Nephron progenitor cell (in vitro differentiated cells): ENCODE data around the gene COMMD1.
A peak's percentile ranks its signal among the peaks of the same experiment; 100 is the strongest.

ENCODE experiments used
- DNase-seq: peaks from one replicate; pipeline ENCODE4 v3.0.0; 2021
- H3K27ac Mint-ChIP-seq: 2 replicates; pipeline ENCODE4 v1.8.0; 2021; ENCODE audit warnings: mild to moderate bottlenecking, moderate library complexity, mixed read lengths
- H3K27me3 Mint-ChIP-seq: 2 replicates; pipeline ENCODE4 v1.8.0; 2021; ENCODE audit warnings: mild to moderate bottlenecking, low read depth, mixed read lengths; ENCODE audit not compliant: poor library complexity
- H3K36me3 Mint-ChIP-seq: 2 replicates; pipeline ENCODE4 v1.8.0; 2021; ENCODE audit warnings: low read depth, mixed read lengths
- H3K4me1 Mint-ChIP-seq: 2 replicates; pipeline ENCODE4 v1.8.0; 2021; ENCODE audit warnings: mixed read lengths
- H3K4me3 Mint-ChIP-seq: 2 replicates; pipeline ENCODE4 v1.8.0; 2021; ENCODE audit warnings: mild to moderate bottlenecking, moderate library complexity, mixed read lengths
- H3K9me3 Mint-ChIP-seq: 2 replicates; pipeline ENCODE4 v1.8.0; 2021; ENCODE audit warnings: mild to moderate bottlenecking, moderate library complexity, mixed read lengths
- CTCF ChIP-seq: fragments of 200-600 bp; sonication (generic); IDR thresholded peaks from 2 replicates; pipeline ENCODE4 v1.5.0; 2021; ENCODE audit warnings: antibody characterized with exemption

COMMD1 gene

GRCh38 chr2:61969376-61969775 lies 63.9 kb downstream of the COMMD1 start:
- TF ChIP-seq CTCF = no peak
- H3K9me3 Mint-ChIP-seq = no peaks in the 10 kb centered on the region
- H3K4me3 Mint-ChIP-seq = no peak overlapping the region
- H3K4me1 Mint-ChIP-seq = peaks cover 8% of the 10 kb centered on the region
- H3K27ac Mint-ChIP-seq = no peak overlapping the region
- H3K27me3 Mint-ChIP-seq = peaks cover 3% of the 10 kb centered on the region
- H3K36me3 Mint-ChIP-seq = no peaks in the 10 kb centered on the region
- DNase-seq = no peak

DNA sequence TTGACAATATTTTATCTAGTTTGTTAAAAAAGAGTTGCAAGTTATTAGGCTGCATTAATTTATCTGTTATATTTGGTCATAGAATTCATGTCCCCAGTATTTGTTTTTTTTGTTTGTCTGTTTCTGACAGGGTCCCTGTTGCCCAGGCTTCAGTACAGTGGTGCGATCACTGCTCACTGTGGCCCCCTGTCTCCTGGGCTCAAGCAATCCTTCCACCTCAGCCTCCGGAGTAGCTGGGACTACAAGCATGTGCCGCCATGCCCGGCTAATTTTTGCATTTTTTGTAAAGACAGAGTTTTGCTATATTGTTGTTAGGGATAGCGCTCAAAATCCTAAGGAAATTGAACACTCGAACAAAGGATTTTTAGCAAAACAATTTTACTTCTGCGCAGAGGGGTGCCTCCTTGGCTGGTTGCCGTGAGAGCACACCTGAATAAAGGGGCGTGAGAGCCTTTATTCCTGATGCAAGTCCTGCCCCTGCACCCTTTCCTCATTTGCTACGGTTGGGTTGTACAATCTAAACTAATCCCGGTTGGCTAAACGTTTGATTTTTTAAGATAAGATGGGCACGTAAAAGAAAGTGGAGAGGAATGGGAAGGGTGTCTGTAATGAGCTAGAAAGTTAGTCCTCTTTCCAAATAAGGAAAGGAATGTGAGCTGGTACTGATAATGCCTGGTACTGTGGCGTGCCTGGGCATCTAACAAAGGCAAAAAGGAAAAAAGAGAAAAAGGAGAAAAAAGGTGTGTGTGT lies 65.5 kb downstream of the COMMD1 start:
- H3K27ac Mint-ChIP-seq = peak overlapping the region; percentile 18
- H3K36me3 Mint-ChIP-seq = no peaks in the 10 kb centered on the region
- peak overlapping the region; percentile 53 for H3K4me3 Mint-ChIP-seq
- peaks cover 8% of the 10 kb centered on the region for H3K4me1 Mint-ChIP-seq
- H3K27me3 Mint-ChIP-seq = peaks cover 3% of the 10 kb centered on the region
- no peaks in the 10 kb centered on the region for H3K9me3 Mint-ChIP-seq
- no peak for DNase-seq
- no peak for TF ChIP-seq CTCF

DNA sequence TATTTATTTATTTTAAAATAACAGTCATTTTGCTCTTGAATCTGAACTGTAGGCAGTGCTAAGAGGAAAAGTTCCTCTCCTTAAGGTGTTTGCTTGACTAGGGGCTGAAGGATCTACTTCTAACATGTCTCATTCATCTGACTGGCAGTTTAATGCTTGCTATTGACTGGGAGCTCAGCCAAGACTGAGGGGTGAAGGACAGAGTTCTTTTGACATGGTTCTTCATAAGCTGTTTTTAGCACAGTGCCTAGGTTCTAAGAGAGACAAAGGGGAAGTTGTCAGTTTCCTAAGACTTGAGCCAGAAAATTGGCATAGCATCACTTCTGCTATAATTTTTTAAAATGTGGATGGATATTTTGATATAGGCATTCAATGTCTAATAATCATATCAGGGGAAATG lies 73.0 kb downstream of the COMMD1 start:
- no peaks in the 10 kb centered on the region for H3K4me1 Mint-ChIP-seq
- H3K36me3 Mint-ChIP-seq = peaks cover 24% of the 10 kb centered on the region
- no peak for TF ChIP-seq CTCF
- H3K9me3 Mint-ChIP-seq = peaks cover 28% of the 10 kb centered on the region
- no peak for DNase-seq
- H3K27me3 Mint-ChIP-seq = no peaks in the 10 kb centered on the region
- H3K4me3 Mint-ChIP-seq = no peak overlapping the region
- H3K27ac Mint-ChIP-seq = no peak overlapping the region

- H3K27ac Mint-ChIP-seq = no peak overlapping the region
- no peak overlapping the region for H3K4me3 Mint-ChIP-seq
These were observed 75.3 kb downstream of the COMMD1 start for GRCh38 chr2:61980758-61981157.

GRCh38 chr2:61984682-61985081 lies 79.2 kb downstream of the COMMD1 start:
- no peak for DNase-seq
- H3K36me3 Mint-ChIP-seq = peaks cover 47% of the 10 kb centered on the region
- H3K27ac Mint-ChIP-seq = no peak overlapping the region
- no peaks in the 10 kb centered on the region for H3K4me1 Mint-ChIP-seq
- H3K9me3 Mint-ChIP-seq = peaks cover 46% of the 10 kb centered on the region
- no peak overlapping the region for H3K4me3 Mint-ChIP-seq
- no peaks in the 10 kb centered on the region for H3K27me3 Mint-ChIP-seq
- no peak for TF ChIP-seq CTCF

More at GRCh38 chr2:61980758-61981157, 75.3 kb downstream of the COMMD1 start:
- Mint-ChIP-seq H3K9me3 (peaks cover 45% of the 10 kb centered on the region), H3K27me3 (no peaks in the 10 kb centered on the region), H3K4me1 (no peaks in the 10 kb centered on the region), H3K36me3 (peaks cover 36% of the 10 kb centered on the region)
- no peak for TF ChIP-seq CTCF
- no peak for DNase-seq
